ENCODE measurements around the gene PTH1R.

Gene PTH1R

DNA sequence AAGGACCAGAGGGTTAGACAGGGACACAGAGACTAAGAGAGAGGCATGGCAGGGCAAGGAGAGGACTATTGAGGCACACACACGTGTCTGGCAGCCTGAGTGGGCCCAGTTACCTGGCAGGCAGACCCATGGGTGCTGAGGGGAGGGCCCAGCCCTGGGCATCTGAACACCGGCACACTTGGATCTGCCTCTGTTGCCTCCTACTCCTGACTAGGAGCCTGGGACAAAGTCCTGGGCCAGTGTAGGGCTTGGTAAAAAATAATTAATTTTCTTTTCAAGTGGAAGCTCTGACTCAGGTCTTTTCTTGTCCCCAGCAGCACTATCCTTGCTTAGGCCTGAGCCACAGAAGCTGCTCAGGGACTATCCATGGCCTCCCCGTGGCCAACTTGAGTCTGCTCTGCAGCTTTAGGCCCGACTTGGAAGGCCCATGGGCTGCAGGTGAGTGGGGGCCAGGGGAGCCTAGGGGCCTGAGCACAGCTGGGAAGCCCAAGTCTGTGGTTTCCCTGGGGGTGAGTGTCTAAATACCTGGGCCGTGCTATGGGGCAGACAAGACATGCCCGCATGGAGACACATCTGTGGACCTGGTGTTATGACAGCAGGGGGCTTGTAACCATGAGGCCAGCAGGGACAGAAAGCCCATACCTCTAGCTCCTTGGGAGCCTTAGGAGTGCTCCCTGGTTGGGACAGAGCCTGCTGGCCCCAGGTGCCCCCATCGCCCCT is at the start of gene PTH1R:
Gene PTH1R (plus strand): TSS at position 316 of the 720 bp plus-strand sequence. CDS start 5,839 bp downstream, outside the sequence.
- DNase-seq, result no peak

DNA sequence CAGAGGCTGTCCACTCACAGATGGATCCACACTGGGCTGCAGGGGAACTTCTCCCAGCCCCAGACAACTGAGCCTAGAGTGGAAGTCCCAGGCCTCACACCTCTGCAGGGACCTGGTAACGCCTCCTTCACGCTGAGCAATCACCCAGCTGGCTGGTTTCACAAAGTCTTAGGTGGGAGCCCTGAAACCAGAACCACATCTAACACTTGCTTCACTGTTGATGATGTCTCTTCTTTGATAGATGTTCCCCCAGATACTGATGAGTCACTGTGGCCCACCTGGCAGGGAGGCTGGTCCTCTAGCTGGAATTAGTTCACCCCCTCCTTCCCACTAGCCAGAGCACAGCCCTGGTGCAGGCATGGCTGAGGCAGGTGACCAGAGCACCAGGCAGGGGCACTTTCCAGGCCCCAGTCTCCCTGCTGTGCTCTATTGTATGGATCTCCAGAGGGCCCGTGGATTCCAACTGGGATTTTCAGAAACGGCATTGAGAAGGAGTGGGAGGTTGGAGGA is 47.8 kb upstream of the PTH1R start:
- no peak for DNase-seq

DNA sequence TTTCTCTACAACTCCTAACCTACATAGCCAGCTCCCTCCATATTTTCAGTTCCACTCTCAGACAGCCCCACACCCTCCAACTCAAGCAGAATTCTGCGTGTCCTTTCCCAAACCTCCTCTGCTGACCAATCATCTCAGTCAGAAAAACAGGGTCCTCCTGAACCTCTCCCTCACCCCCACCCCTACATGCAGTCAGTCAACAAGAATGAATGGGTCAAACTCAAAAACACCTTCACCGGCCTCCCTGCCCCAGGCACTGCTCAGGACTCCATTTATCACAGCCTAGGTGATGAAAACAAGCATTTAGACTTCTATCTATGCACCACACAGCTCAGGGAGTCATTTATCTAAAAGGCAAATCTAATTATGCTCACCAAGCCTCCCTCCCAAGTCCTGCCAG is 46.7 kb upstream of the PTH1R start:
- no peak for DNase-seq

DNA sequence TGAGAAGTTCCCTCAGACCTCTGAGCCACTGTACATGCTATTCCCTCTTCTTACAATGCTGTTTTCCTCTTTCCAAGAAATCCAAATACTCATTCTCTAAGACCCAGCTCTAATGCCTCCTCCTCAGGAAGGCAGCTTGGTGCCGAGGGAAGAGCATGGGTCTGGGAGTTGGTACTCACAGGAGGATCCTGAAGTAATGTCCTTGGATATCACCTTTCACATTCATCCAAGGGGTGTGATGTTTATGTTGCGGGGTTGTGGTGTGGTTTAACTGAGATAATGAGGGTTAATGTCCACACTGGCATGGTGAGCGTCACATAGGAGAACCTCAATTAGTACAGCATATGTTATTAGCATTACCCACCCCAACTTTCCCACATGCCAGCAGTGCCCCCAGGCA is 46.2 kb upstream of the PTH1R start:
- no peak for DNase-seq

DNA sequence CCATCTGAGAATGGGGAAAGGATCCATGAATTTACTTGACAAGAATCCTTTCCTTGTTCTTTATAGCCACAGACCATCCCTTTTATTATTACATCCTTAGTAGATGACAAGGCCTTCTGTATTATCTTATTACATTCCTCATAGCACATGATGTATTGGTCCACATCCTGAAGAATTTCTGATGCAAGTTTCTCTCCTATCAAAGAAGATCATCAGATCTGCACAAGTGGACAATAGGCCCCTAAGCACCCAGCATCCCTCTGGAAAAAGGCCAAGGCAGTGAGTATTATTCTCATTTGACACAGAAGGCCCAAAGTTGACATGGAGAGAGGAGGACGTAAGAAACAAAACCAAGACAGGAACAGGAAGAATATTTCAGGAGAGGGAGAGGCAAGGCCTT is 45.7 kb upstream of the PTH1R start:
- DNase-seq, result no peak

DNA sequence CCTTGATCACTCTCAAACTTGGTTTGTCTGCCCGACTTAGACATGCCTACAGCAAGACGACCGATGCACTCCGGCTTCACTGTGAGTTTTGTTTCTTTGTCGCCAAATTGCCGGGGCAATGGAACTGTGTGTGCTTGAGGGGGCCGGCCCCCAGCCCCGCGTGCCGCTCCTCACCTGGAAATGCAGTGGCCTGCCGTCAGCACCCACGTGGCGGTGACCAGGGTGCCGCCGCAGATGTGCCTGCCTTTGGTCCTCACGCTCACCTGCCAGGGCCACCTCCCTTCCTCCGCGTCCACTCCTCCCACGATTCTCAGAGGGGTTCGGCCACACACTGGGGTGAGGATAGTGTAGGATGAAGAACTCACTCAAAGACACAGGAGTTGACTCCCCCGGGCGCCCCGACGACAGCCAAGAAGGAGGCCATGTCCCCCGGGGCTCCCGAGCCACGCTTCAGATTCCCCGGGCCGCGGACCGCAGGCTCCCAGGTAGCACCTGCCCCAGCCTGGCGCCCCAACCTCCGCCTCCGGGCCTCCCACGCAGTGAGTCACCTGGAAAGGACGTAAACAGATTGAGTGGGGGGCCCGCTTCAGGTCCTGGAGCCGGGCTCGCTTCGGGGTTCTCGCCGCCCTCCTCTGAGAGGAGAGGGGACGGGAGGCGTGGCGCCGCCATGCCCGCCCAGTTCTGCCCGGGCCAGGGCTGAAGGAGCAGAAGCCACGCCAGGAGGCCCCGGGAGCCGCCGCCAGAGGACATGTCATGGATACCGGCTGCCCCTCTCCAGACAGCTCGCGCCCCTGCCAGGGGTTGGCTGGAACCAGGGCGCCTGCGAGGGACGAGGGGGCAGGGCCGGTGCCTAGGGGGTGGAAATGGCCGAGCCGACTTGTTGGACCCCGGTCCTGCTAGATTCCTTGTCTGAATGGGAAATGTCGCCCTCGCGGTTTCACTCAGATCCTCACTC is 43.9 kb upstream of the PTH1R start:
- DNase-seq, result no peak

DNA sequence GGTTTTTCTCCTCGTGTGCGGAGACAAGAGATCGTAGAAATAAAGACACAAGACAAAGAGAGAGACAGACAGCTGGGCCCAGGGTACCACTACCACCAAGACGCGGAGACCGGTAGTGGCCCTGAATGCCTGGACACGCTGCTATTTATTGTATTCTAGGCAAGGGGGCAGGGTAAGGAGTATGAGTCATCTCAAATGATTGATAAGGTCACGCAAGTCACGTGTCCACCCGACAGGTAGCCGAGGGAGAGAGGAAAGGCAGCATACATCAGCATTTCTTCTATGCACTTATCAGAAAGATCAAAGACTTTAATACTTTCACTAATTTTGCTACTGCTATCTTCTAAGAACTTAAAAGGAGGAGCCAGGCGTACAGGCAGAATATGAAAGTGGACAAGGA is 42.5 kb upstream of the PTH1R start:
- no peak for DNase-seq

DNA sequence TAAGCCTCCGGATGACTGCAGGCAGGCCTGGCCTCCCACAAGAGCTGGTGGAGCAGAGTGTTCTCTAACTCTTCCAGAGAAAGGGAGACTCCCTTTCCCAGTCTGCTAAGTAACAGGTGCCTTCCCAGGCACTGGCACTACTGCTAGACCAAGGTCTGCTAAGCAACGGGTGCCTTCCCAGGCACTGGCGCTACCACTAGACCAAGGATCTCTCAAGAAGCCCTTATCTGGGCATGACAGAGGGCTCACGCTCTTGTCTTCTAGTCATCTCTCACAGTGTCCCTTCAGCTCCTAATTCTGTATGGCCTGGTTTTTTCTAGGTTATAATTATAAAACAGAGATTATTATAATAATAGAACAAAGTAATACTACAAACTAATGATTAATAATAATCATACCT is 42.0 kb upstream of the PTH1R start:
- DNase-seq, result no peak

DNA sequence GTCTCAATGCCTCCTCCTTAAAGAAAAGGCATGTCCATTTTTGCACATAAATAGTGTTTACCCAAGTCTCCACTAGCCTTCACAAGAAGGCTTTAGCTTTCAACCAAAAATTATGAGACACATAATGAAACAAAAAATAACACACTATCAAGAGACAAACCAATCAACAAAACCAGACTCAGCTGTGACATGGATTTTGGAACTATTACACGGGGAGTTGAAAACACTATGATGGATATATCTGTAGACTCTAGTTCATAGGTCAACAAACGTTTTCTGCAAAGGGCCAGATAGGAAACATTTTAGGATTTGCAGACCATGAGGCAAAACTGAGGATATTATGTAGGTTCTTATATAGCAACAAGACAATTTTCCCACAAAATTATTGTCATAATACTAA is 39.2 kb upstream of the PTH1R start:
- DNase-seq, result no peak

DNA sequence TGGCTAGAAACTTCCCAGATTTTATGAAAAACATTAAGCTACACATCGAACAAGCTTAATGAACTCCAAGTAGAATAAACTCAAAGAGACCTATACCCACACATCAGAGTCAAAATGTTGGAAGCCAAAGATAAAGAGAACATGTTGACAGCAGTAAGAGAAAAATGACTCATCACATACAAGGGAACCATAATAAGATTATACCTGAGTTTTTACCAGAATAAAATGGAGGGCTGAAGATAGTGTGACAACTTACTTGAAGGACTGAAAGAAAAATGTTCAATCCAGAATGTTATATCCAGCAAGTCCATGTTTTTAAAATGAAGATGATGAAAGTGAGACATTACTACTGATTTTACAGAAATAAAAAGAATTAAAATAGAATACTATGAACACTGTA is 37.0 kb upstream of the PTH1R start:
- DNase-seq, result no peak

DNA sequence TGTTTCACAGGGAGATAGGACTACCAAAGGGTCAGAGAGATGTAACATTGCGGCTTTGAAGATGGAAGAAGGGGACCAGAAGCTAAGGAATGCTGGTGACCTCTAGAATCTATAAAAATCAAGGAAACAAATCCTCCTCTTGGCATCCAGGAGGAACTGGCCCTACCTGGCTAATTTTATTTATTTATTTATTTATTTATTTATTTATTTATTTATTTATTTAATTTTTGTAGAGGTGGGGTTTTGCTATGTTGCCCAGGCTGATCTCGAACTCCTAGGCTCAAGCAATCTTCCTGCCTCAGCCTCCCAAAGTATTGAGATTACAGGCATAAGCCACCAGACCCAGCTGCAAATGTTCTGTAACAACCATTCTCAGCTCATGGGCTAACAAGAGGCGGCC is 34.0 kb upstream of the PTH1R start:
- DNase-seq, result no peak

DNA sequence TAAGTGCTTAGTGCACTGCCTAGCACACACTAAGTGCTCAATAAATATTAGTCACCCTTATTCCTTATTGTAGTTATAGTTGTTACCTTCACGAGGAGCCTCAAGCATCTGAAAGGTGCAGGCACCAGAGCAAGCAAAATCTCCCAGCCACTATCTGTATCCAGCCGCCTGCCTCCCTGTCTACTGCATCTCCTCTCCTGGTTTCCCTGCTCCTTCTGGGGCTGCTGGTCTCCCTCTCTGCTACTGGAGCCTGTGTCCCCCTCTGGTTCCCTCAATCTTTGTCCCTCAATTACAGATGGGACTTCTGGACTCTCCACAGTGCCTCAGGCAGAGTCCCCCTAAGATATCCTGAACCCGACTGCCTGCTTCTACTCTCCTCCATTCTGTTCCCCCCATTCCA is 33.1 kb upstream of the PTH1R start:
- DNase-seq, result no peak

DNA sequence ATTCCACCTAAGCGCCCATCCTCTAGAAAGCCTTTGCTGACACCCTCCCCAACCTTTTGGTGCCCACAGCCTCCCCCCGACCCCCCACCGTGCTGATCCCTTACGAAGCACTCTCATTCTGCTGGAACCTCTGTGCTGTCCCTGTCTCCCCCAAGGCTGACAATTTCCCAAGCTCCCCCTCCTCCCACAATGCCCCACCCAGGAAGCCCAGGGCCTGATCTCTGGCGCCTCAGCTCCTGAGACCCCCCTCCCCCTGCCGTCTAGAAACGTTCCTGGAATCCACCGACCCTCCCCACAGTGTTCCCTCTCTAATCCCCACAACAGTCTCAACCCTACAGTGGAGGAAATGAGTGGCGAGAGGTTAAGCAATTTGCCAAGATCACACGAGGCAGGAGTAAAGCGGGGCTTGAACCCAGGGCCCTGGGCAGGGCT is 32.6 kb upstream of the PTH1R start:
- DNase-seq, result no peak

DNA sequence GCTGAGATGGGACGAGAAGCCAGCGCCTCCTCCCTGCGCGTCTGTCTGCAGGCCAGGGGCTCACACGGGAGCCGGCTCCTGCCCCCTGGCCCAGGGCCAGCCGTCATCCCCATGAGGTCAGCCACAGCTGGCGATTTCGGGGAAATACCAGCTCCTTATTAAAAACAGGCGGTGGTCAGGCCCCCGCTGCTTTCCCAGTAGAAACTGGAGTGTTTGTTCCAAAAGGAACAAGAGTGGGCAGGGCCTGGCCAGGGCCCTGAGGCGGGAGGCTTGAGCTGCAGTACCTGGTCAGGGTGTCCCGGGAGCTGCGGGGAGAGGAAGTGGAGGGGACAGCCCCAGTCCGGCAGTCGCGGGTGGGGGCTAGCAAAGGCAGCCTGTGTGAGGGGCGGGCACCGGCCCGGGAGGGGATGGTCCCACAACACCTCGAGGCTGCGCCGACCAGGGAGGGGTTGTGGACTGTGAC is 32.1 kb upstream of the PTH1R start:
- DNase-seq, result no peak

DNA sequence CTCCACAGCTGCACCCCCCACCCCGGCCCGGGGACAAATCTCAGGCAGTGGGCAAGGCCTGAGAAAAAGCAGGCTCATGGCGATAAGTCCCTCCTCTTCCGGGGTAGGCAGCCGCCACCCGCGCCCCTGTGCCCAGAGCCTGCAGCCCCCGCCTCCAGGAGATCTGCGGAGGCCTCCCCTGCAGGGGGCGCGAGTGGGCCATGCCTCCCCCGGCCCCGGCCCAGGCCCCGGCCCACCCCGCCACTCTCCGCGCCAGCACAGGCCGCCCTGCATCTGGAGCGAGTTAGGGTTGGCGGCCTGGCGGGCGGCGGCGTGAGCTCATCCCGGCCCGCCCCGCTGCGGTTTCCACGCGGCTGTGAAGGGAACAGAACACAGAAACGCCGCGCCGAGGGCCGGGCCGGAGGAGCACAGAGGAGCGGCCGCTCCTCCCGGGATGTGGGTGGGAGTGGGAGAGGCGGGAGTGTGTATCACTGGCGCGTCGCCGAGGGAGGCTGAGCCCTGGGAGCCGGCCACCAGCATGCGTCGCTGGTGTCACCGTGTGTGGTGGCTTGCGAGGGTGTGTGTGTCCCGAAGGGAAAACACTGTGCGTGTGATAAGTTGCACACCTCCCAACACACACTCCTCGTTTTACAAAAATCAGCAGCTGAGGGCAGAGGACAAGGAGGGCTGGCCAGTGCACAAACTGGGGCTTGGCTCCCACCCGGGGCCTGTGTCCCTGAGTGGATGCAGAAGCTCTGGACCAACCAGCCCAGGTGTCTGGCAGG is 31.5 kb upstream of the PTH1R start:
- DNase-seq, result no peak

DNA sequence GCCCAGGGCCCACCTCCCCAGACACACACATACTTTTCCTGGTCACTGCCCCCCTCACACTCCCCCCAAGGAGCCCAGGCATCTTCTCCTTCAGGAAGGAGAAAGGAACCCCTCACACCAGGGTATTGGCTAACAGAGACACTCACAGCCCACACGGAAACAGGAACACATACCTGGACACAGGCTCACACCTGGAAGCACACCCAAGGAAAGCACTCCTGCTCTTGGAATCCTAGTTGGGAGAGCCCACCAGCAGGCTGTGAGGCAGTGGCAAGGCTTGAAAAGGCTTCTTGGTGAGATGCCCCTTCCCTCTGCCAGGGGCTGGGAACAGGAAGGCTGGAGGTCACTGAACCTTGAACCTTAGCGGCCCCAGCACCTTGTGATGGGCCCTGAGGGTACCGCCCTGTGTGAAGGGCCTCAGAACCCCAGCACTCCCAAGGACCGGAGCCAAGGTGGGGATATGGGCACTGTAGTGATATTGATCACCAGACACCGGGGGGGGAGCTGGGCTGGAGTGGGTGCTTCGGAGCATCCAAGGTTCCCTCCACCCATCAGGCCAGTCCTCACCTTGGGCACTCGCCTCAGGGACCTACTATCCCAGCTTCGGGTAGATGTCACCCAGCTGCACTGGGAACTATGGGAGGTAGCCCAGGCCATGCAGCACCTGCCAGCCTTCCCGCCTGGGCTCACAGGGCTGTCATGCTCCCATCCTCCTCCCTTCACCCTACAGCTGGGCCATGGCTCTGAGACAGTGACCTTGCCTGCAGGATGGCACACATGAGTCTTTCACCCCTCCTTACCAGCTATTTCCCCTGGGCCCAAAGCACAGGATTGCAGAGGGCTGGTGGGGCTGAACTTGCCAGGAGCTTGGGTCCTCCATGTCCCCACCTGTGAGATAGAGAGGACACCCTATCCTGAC is 30.6 kb upstream of the PTH1R start:
- DNase-seq, result no peak

DNA sequence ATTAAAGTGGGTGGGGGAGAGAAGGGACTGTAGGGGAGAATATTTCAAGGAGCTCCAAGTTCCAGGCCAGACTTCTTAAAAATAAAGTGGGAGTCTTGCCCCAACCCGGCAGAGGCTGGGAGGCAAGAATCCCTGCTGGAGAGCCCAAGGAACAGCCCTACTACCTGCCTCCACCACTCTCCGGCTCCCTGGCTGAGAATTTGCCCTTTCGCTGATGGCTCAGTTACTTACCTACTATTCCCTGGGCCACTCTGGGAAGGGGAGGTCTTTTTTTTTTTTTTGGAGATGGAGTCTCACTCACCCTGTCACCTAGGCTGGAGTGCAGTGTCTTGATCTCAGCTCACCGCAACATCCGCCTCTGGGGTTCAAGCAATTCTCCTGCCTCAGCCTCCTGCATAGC is 29.8 kb upstream of the PTH1R start:
- no peak for DNase-seq

DNA sequence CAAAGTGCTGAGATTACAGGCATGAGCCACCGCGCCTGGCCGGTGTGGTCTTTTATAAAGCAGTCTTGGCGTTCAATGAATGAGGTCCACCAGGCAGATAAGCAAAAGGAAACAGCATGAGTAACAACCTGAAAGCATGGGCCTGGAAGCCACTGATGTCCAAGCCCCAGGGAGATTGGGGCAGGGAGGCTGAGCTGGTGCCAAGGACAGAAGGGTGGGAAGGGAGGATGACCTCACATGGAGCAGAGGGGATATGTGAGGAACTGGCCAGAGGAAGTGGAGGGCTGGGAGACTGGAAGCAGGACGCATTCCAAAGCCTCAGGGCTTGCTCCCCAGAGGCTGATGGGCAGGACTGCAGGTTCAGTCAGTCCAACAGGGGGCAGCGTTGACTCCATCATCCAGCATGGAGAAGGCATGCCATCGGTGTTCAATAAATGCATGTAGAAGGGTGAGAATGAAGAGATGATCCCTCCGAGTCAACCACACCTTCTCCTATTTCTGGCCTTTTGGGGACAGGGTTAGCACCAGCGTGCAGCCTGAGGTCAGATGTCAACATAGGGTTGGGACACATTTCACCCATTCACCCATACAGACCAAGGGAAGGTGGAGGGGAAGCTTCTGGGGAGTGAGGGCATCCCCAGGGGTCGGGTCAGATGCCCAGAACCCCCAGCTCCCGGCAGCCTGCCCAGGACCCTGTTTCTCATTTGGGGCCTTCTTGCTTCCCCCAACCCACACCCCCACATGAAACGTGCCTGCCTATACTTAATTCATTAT is 29.1 kb upstream of the PTH1R start:
- DNase-seq, result no peak

DNA sequence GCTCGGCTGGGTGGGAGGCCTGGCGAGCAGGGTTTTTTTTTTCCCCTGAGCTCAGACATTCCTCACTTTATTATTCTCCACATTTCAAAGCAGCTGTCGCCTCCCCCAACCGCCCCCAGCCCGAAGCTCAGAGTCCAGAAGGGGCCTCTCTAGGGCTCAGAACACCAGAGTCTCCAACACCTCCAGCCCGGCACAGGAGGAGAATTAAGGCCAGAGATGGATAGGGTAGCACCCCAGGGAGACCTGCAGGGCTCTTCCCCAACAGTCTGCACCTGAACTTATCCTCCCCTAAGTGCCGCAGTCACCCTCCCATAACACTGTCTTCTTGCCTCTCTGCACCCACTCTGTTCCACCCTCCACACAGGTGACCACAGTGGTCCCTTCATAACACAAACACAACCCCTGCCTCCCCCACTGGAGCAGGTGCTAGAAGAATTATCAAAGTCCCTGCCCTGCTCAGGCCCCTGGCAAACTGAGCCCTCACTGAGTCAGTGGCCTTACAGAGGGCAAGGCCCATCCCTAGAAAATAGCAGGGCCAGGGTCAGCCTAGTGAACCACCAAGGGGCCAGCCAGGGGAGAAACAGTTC is 28.4 kb upstream of the PTH1R start:
- no peak for DNase-seq

DNA sequence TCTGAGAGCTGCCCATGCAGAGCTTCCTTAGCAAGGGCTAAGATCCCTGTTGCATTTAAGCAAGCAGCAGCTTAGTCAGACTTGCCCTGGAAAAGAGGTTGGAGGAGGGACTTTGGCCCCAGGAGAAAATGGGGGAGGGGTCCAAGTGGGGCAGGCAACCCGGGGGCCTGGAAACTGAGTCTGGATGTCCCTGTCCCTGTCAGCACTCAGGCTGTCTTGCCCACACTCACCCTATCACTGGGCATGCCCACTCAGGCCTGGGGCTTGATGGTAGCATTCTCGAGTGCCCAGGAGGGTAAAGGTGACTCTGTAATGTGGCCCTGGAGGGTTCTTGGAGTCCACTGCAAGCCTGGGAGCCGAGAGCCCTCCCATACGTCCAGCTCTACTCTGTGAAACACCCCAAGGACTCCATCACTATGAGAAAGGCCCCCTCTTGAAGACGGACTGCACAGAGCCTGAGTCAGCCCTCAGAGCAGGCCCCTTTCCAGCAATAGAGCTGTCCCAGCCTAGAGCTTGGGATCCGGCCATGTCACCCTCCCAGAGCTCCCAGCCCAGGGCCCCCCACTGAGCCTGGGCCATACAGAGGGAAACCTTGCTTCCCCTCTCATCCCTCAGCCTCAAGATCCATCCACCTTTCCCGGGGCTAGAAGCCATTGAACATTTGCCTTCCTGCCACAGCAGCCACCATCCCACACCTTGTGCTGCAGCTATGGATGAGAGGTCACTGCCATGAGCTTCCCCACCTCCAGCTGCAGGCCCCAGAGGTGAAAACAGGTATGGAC is 27.6 kb upstream of the PTH1R start:
- no peak for DNase-seq
